Renal pelvis (tissue), 4 donors: ENCODE measurements around the gene TNS4. TPM values are rescaled to one million over a fixed set of nuclear protein-coding genes. Genes with fewer than 3 reads are reported as not detected.

ENCODE experiments used
- DNase-seq: peaks from one replicate; pipeline ENCODE4 v3.0.0-alpha.2; 2013
- polyA plus RNA-seq, 3 donors: library from polyadenylated mRNA; unstranded; fragments of 120-200 nt; gene quantifications; one replicate each; pipeline ENCODE4 v1.2.1, GENCODE V29; 2013; ENCODE audit not compliant: insufficient read length in 3 of 3

The TNS4 gene
- polyA plus RNA-seq, 3 donors = 0.01 to 0.08 TPM; not detected in 1

- no peak for DNase-seq
Observed at GRCh38 chr17:40535924-40536294, 34.5 kb upstream of the TNS4 start.

- DNase-seq = no peak
Observed at GRCh38 chr17:40535438-40535837, 34.0 kb upstream of the TNS4 start.

DNA sequence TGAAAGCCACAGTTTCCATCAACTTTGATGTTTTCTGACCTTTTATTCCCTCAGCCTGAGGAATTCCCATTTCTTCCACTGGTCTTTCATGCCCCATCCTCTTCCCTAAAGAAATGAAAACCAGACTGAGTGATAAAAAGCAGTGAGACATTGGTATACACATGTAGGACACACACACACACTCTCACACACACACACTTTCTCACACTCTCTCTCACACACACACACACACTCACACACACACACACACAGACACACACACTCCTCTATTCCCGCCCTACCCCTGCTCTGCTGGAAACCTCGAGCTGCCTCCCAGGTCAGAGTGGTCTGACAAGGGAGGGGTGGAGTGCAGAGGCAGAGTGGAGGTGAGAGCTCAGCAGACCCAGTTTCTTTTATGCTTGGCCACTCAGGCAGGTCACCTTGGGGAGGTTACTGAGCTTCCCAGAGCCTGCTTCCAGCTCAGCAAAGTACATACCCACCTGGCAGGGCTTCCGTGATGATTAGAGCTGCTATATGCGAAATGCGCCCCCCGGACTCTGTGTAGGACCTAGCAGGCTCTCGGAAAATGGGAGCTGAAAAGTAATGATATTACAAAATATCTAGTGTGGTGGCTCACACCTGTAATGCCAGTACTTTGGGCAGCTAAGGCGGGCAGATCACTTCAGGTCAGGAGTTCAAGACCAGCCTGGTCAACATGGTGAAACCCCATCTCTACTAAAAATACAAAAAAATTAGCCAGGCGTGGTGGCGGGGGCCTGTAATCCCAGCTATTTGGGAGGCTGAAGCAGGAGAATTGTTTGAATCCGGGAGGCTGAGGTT lies 33.2 kb upstream of the TNS4 start:
- no peak for DNase-seq

GRCh38 chr17:40533896-40534295 lies 32.5 kb upstream of the TNS4 start:
- no peak for DNase-seq

- DNase-seq = no peak
Observed at GRCh38 chr17:40532520-40533253, 31.3 kb upstream of the TNS4 start.

DNA sequence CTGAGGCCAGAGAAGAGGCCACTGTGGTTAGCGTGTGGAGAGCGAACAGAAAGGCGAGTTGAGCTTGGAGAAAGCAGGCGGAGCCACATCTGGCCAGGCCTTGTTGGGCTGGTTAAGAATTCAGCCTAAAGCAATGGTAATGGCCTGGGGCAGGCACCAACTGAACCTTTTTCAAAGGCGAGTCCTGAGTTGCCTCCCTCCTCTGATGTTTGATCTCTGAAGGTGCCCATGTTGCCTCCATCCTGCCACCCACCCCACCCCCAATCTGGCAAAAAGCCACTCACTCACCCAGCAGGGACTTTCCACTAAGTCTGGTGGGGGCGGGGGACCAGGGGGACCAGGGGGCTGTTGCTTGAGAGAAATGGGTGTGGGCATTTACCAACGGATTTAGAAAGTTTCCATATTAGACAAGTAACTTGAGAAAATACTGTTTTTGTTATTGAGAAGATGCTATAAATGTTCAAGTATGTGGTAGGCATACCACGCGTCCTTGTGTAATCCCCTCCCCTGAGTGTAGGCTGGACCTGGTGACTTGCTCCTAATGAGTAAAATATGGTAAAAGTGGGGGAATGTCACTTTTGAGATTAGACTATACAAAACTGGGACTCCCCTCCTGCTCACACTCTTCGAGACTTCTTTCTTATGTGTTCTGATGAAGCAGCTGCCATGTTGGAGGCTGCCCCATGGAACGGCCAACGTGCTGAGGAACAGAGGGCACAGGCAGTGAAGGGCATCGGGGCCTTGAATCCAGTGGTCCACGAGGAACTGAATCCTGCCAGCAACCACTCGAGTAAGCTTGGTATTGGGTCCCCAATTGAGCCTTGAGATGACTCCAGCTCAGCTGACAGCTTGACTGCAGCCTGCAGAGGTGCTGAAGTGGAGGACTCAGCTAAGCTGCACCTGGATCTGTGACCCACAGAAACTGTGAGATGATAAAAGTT lies 29.9 kb upstream of the TNS4 start:
- no peak for DNase-seq

DNA sequence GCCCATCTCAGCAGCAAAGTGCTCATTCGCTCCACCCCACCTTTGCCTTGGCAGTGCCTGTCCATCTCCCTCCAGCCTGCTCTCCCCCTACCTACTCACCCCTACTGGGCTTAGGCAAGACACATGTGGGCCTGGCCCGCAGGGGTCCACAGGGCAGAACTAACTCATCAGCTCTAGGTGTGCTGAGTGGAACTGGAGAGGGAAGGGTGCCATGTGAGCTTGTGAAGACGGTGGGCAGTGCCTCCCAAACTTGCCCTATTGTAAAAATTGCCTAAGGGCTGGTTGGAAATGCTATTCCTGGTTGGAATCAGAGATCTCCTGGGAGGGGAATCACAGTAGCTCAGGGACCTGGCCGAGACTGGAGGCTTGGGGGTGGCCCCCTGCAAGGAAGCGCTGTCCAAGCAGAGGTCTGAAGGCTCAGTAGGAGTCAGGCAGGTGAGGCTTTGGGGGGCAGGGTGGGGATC lies 29.1 kb upstream of the TNS4 start:
- DNase-seq = no peak

DNA sequence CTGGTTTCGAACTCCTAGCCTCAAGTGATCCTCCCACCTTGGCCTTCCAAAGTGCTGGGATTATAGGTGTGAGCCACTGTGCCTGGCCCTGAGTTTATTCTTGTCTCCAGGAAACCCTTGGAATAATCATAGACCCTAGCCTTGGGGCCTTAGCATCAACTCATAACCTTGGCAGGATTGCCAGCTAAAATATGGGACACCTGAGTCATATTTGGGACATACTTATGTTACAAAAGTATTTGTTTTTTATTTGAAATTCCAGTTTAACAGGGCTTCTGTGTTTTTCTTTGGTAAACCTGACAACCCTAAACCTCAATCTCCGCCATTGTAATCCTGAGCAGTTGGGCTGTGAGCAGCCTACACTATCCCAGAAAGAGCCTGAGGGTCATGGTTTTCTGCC lies 28.6 kb upstream of the TNS4 start:
- no peak for DNase-seq

DNA sequence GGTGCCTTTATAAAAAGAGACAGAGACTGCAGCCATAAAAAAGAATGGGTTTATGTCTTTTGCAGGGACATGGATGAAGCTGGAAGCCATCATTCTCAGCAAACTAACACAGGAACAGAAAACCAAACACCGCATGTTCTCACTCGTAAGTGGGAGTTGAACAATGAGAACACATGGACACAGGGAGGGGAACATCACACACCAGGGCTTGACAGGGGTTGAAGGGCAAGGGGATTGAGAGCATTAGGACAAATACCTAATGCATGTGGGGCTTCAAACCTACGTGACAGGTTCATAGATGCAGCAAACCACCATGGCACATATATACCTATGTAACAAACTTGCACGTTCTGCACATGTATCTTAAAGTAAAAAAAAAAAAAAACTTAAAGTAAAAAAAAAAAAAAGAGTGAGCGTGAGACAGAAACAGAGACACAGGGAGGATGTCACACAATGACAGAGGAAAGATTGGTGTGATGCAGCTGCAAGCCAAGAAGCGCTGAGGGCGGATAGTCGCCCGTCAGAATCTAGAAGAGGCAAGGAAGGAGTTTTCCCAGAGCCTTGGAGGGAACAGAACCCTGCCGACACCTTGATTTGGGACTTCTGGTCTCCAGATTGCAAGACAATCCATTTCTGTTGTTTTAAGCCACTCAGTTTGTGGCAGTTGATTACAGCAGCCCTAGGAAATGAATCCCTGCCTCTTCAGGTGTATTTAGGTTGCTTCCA lies 27.4 kb upstream of the TNS4 start:
- no peak for DNase-seq

GRCh38 chr17:40526668-40527067 lies 25.2 kb upstream of the TNS4 start:
- DNase-seq = no peak

DNA sequence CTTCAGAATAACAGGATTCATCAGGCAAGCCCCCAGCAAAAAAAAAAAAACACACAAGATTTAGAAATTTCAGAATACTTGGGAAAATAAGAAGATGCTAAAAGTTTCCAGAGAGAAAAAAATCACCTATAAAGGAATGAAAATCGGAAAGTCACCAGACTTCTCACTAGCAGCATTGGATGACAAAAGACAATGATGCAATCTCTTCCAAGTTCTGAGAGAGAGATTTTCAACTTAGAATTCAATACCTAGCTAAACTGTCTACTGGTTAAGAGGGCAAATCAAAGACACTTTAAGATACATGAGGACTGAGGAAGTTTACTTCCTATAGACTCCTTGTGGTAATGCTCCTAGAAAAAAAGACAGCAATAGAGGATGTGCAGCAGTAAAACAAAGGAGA lies 23.9 kb upstream of the TNS4 start:
- DNase-seq = no peak

DNA sequence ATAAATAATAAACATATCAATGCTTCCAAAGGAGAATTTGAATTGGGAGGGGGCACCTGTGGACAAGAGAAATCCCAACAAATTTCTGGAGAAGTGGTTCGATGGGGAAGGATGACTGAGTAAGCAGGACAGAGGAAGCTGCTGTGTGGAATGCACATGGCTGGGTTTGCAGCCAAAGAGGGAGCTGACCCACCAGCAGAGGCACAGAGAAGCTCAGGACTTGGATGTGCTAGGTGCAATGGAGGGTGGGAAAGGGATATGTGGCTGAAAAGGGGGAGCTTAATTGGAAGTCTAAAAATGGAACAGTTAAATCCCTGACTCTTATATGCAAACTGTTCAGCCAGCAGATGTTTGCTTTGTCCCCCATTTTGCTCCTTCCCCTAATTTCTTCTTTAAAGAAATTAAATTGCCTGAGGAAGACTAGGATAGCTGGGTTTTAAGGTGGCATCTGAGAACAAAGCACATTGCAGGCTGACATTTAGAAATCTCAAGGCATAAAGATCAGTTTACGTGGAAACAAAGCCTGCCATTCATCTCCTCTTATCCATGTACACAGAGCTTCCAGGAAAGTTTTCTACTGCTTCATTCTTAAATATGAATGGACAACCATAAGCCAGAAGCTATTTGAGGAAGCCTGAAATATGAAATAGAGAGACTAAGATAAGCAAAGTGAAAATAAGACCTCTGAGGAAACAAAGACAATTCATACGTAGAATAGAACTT lies 23.0 kb upstream of the TNS4 start:
- no peak for DNase-seq

- no peak for DNase-seq
Observed at GRCh38 chr17:40522961-40523310, 21.5 kb upstream of the TNS4 start.

- no peak for DNase-seq
Observed at GRCh38 chr17:40522250-40522960, 21.0 kb upstream of the TNS4 start.

DNA sequence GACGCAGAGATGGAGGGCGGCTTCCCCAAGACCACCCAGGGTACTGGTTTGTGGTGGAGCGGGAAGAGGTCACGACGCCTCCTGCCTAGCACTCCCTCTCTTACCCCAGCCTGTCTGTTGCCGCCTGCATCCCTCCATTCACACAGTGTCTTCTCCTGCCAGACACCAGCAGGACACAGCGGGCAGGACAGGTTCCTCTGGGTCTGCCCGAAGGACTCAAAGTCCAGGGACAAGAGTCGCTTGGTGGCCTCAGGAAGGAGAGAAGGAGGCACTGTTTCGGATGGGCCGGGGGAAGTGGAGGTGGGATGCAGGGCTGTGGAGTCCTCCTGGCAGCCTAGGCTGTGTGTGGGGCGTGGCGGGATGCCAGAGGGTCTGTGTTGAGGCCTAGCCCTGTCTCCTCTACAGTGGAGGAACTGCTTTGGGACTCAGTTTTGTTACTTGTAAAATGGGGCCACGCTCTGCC lies 19.6 kb upstream of the TNS4 start:
- no peak for DNase-seq

DNA sequence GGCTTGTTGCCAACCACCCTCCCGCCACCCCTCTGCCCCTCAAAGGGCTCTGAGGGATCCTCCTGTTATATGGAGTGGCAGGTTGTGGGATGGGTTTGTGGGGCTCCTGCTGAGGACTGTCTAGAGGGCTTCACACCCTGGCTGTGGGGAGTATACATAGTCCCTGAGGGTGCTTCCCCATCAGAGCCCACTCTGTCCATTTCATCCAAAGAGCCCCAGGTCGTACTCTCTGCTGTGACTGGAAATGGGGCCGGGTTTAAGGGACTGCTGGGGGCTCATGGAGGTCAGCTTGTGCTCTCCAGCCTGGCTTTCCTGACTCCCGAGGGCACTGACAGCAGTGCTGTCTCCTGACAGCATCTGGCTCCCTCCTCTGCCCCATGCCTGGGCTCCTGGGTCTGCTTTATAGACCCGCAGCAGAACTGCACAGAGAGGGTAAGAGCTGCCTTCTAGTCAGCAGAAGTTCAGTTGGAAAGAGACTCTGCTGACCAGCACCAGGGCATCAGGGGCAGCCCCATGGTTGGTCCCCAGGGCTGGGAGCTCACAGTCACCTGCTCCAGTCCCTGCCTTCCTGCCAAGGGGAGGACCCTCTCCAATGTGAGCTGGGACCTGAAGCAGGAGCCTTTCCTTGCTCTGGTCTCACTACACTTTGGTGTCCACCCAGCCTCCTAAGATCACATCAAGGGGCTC lies 17.8 kb upstream of the TNS4 start:
- no peak for DNase-seq

GRCh38 chr17:40518401-40519088 lies 17.1 kb upstream of the TNS4 start:
- DNase-seq = no peak

- no peak for DNase-seq
Observed at GRCh38 chr17:40517981-40518380, 16.6 kb upstream of the TNS4 start.

DNA sequence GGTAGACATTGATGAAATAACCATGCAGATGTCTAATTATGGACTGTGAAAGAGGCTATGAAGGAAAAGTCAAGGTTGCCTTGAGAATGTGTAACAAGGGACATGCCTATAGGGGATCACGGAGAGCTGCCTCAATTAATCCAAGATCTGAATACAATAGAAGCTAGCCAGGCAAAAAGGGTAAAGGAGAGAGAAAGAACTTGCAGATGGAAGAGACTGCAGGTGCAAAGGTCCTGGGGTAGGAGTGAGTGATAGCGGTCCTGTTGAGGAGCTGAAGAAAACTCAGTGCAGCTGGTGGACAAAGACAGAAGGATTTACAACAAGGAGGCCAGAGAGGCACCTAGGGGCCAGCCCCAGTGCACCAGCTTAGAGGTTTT lies 15.9 kb upstream of the TNS4 start:
- DNase-seq = no peak
